Keratinocyte (primary cell): Measurements from ENCODE around the gene ARHGAP6. TPM values are rescaled to one million over a fixed set of nuclear protein-coding genes. Genes with fewer than 3 reads are reported as not detected.

Source experiments
- DNase-seq: peaks from one replicate; pipeline ENCODE4 v3.0.0-alpha.2; 2011; ENCODE audit warnings: low read depth, missing footprints, low spot score
- FAIRE-seq: peaks from 2 replicates; lab custom pipeline; 2011; peaks lifted over from hg19 to GRCh38; lab: Jason Lieb, UNC
- H2AFZ ChIP-seq: 2 replicates; pipeline ENCODE4 v1.6.0; 2012; ENCODE audit warnings: low read length, control low read depth, inconsistent platforms; ENCODE audit not compliant: control insufficient read depth
- H3K27ac ChIP-seq: 2 replicates; pipeline ENCODE4 v1.5.1; 2011; ENCODE audit warnings: low read length; ENCODE audit not compliant: control insufficient read depth, insufficient read depth
- H3K27me3 ChIP-seq: 3 replicates; pipeline ENCODE4 v1.6.0; 2011; ENCODE audit warnings: low read length; ENCODE audit not compliant: control insufficient read depth, insufficient read depth; ENCODE audit errors: extremely low read depth
- H3K36me3 ChIP-seq, 2 experiments: 2 replicates in 1 of 2; 3 replicates in 1 of 2; pipeline ENCODE4 v1.5.1; 2011; ENCODE audit warnings: low read length in 2 of 2, mild to moderate bottlenecking in 1 of 2; ENCODE audit not compliant: control insufficient read depth in 2 of 2, insufficient read depth in 2 of 2; ENCODE audit errors: extremely low read depth in 1 of 2
- H3K4me1 ChIP-seq: 3 replicates; pipeline ENCODE4 v1.5.1; 2011; ENCODE audit warnings: low read length; ENCODE audit not compliant: control insufficient read depth, insufficient read depth; ENCODE audit errors: extremely low read depth
- H3K4me2 ChIP-seq: 3 replicates; pipeline ENCODE4 v1.6.0; 2011; ENCODE audit warnings: low read depth, low read length; ENCODE audit not compliant: control insufficient read depth, insufficient read depth; ENCODE audit errors: extremely low read depth
- H3K4me3 ChIP-seq, 3 experiments: fragments of 200-600 bp in 1 of 3; sonication (generic) in 1 of 3; 2 replicates in 2 of 3; 3 replicates in 1 of 3; pipeline ENCODE4 v1.5.1; 2011 to 2016; ENCODE audit warnings: low read length in 3 of 3, mild to moderate bottlenecking in 3 of 3, control low read depth in 2 of 3, inconsistent platforms in 1 of 3, low read depth in 1 of 3, mixed read lengths in 1 of 3, mixed run types in 1 of 3, moderate library complexity in 1 of 3; ENCODE audit not compliant: control insufficient read depth in 2 of 3, insufficient read depth in 2 of 3; ENCODE audit errors: extremely low read depth in 1 of 3
- H3K79me2 ChIP-seq: 2 replicates; pipeline ENCODE4 v1.6.0; 2012; ENCODE audit warnings: low read length; ENCODE audit not compliant: control insufficient read depth, insufficient read depth
- H3K9ac ChIP-seq: 3 replicates; pipeline ENCODE4 v1.6.0; 2011; ENCODE audit warnings: low read length; ENCODE audit not compliant: control insufficient read depth, insufficient read depth; ENCODE audit errors: extremely low read depth
- H3K9me1 ChIP-seq: 3 replicates; pipeline ENCODE4 v1.6.0; 2011; ENCODE audit warnings: low read length; ENCODE audit not compliant: control insufficient read depth, insufficient read depth; ENCODE audit errors: extremely low read depth
- H3K9me3 ChIP-seq: 2 replicates; pipeline ENCODE4 v1.5.1; 2012; ENCODE audit warnings: low read depth, low read length; ENCODE audit not compliant: control insufficient read depth
- H4K20me1 ChIP-seq: 3 replicates; pipeline ENCODE4 v1.6.0; 2011; ENCODE audit warnings: low read length; ENCODE audit not compliant: control insufficient read depth, insufficient read depth; ENCODE audit errors: extremely low read depth
- CTCF ChIP-seq, 3 experiments: IDR thresholded peaks in 1 of 3; conservative IDR thresholded peaks in 1 of 3; optimal IDR thresholded peaks in 1 of 3; 2 replicates in 2 of 3; 3 replicates in 1 of 3; pipeline versions ENCODE3 to v1.5.1; 2011; ENCODE audit warnings: low read length in 3 of 3, mild to moderate bottlenecking in 3 of 3, moderate library complexity in 2 of 3, control low read depth in 1 of 3, inconsistent platforms in 1 of 3; ENCODE audit not compliant: insufficient read depth in 2 of 3; ENCODE audit errors: extremely low read depth in 1 of 3
- EZH2 ChIP-seq: IDR thresholded peaks from one replicate; pipeline ENCODE4 v1.6.1; 2012; ENCODE audit warnings: inconsistent platforms, mild to moderate bottlenecking, low read length, moderate library complexity
- dilution Hi-C: fragments of 300-500 bp; cut with MboI; formaldehyde crosslinking; loops from one replicate; pipeline ENCODE4 v1.7.0; 2020; ENCODE audit warnings: low sequenced_read_pairs; ENCODE audit not compliant: extremely low pct_ligation_motif_present
- polyA plus RNA-seq, 5 experiments: library from polyadenylated mRNA; depleted of rRNA in 3 of 5; stranded (reverse) in 3 of 5; stranded (forward) in 1 of 5; unstranded in 1 of 5; fragments of >200 nt; gene quantifications; 1 replicate in 1 of 5; 2 replicates in 3 of 5; 3 replicates in 1 of 5; pipeline versions ENCODE4 v1.2.1 to v1.2.3, GENCODE V29; 2011 to 2012; ENCODE audit warnings: missing spikeins in 2 of 5, low read depth in 1 of 5, low replicate concordance in 1 of 5

The ARHGAP6 gene
- polyA plus RNA-seq, 1 donor (not counting 4 experiments of a cell fraction or from before 2014, with no cell fraction given), result 0.01 TPM

GRCh38 chrX:11282043-11282442 lies 383.7 kb downstream of the ARHGAP6 start:
- no peak overlapping the region for H2AFZ ChIP-seq
- no peaks in the 10 kb centered on the region for H3K36me3 ChIP-seq
- no peaks in the 10 kb centered on the region for H3K9me3 ChIP-seq
- DNase-seq (no peak), FAIRE-seq (no peak)
- dilution Hi-C loops, result no loop called here
- TF ChIP-seq EZH2 (no peak), CTCF (optimal IDR thresholded peaks at IDR 0.05 in 1 of 3, IDR thresholded peaks at IDR 0.05 in 1 of 3, conservative IDR thresholded peaks at IDR 0.05 in 1 of 3; ENCODE audit: extremely low read depth in 1 of 3, insufficient read depth in 2 of 3, low read length in 3 of 3) (no peak)
- H4K20me1 ChIP-seq, result no peaks in the 10 kb centered on the region
- no peak overlapping the region for H3K4me2 ChIP-seq
- no peak overlapping the region for H3K27ac ChIP-seq
- H3K4me1 ChIP-seq, result no peaks in the 10 kb centered on the region
- no peaks in the 10 kb centered on the region for H3K79me2 ChIP-seq
- H3K9me1 ChIP-seq, result no peaks in the 10 kb centered on the region
- no peaks in the 10 kb centered on the region for H3K27me3 ChIP-seq
- H3K4me3 ChIP-seq, result no peak overlapping the region
- H3K9ac ChIP-seq, result no peak overlapping the region

- no peaks in the 10 kb centered on the region for H3K79me2 ChIP-seq
- H3K4me2 ChIP-seq, result no peak overlapping the region
- H3K27ac ChIP-seq, result no peak overlapping the region
- H3K4me1 ChIP-seq, result no peaks in the 10 kb centered on the region
- no peaks in the 10 kb centered on the region for H3K9me3 ChIP-seq
- no peaks in the 10 kb centered on the region for H3K9me1 ChIP-seq
- FAIRE-seq (no peak), DNase-seq (no peak)
- H4K20me1 ChIP-seq, result no peaks in the 10 kb centered on the region
- no peak overlapping the region for H3K4me3 ChIP-seq
- dilution Hi-C loops, result no loop called here
- no peak overlapping the region for H3K9ac ChIP-seq
- TF ChIP-seq EZH2 (no peak), CTCF (optimal IDR thresholded peaks at IDR 0.05 in 1 of 3, IDR thresholded peaks at IDR 0.05 in 1 of 3, conservative IDR thresholded peaks at IDR 0.05 in 1 of 3; ENCODE audit: extremely low read depth in 1 of 3, insufficient read depth in 2 of 3, low read length in 3 of 3) (no peak)
- no peaks in the 10 kb centered on the region for H3K36me3 ChIP-seq
- H3K27me3 ChIP-seq, result peaks cover 3% of the 10 kb centered on the region
- H2AFZ ChIP-seq, result no peak overlapping the region
Observed at GRCh38 chrX:11273544-11273943, 392.2 kb downstream of the ARHGAP6 start.
